Measurements from ENCODE around the gene COX19.
A peak's percentile ranks its signal among the peaks of the same experiment; 100 is the strongest.

COX19 gene

GRCh38 chr7:974820-975681, at the start of gene COX19:
COX19 (minus strand) TSS chr7:975549; CDS start chr7:975509, 40 bp downstream.
- in situ Hi-C loops (cut with HindIII; ENCODE audit: low sequenced_read_pairs), result loop anchor here (25.0 kb wide), 2 partner anchors 187 to 188 kb away; partner anchors contain the start of gene ZFAND2A
- peak; percentile 72 for DNase-seq (ENCODE audit: low read depth)
- no peak for TF ChIP-seq CTCF (IDR thresholded peaks at IDR 0.05; ENCODE audit: low read depth, low read length, missing control alignments)
- peak within 1 kb of the TSS; percentile 97 for H3K4me3 ChIP-seq (ENCODE audit: low read depth, low read length)

GRCh38 chr7:1024331-1024841, 49.0 kb upstream of the COX19 start:
- DNase-seq (ENCODE audit: low read depth), result no peak
- TF ChIP-seq CTCF (IDR thresholded peaks at IDR 0.05; ENCODE audit: low read depth, low read length, missing control alignments), result no peak
- no peak overlapping the region for H3K4me3 ChIP-seq (ENCODE audit: low read depth, low read length)
- in situ Hi-C loops (cut with HindIII; ENCODE audit: low sequenced_read_pairs), result no loop called here

- DNase-seq (ENCODE audit: low read depth), result no peak
- in situ Hi-C loops (cut with HindIII; ENCODE audit: low sequenced_read_pairs), result no loop called here
- TF ChIP-seq CTCF (IDR thresholded peaks at IDR 0.05; ENCODE audit: low read depth, low read length, missing control alignments), result no peak
- H3K4me3 ChIP-seq (ENCODE audit: low read depth, low read length), result no peak overlapping the region
Measured at GRCh38 chr7:1022801-1023465, 47.6 kb upstream of the COX19 start.

- H3K4me3 ChIP-seq (ENCODE audit: low read depth, low read length), result no peak overlapping the region
- in situ Hi-C loops (cut with HindIII; ENCODE audit: low sequenced_read_pairs), result no loop called here
- TF ChIP-seq CTCF (IDR thresholded peaks at IDR 0.05; ENCODE audit: low read depth, low read length, missing control alignments), result no peak
- DNase-seq (ENCODE audit: low read depth), result no peak
Measured at GRCh38 chr7:1022356-1022755, 47.0 kb upstream of the COX19 start.

GRCh38 chr7:1021931-1022330, 46.6 kb upstream of the COX19 start:
- DNase-seq (ENCODE audit: low read depth), result no peak
- in situ Hi-C loops (cut with HindIII; ENCODE audit: low sequenced_read_pairs), result no loop called here
- H3K4me3 ChIP-seq (ENCODE audit: low read depth, low read length), result no peak overlapping the region
- no peak for TF ChIP-seq CTCF (IDR thresholded peaks at IDR 0.05; ENCODE audit: low read depth, low read length, missing control alignments)

- no peak for DNase-seq (ENCODE audit: low read depth)
- no peak overlapping the region for H3K4me3 ChIP-seq (ENCODE audit: low read depth, low read length)
- TF ChIP-seq CTCF (IDR thresholded peaks at IDR 0.05; ENCODE audit: low read depth, low read length, missing control alignments), result no peak
- in situ Hi-C loops (cut with HindIII; ENCODE audit: low sequenced_read_pairs), result no loop called here
Measured at GRCh38 chr7:1021366-1021765, 46.0 kb upstream of the COX19 start.
